Activated B cell treated with CpG ODN at 0.5 μM for 24 hours (primary cell): ENCODE results near the gene SCLY. TPM values are rescaled to one million over a fixed set of nuclear protein-coding genes. Genes with fewer than 3 reads are reported as not detected.

Experiments used
- ATAC-seq: fragments of 200-7000 bp; cut with Tn5 transposase; one replicate; pipeline ENCODE4 v1.10.0; 2021; ENCODE audit warnings: low read depth, mild to moderate bottlenecking, moderate library complexity
- CTCF ChIA-PET: fragments of 350-600 bp; sonication (Branson Sonifier 250); formaldehyde crosslinking; loops from one replicate; lab custom pipeline; 2021; ENCODE audit warnings: antibody characterized with exemption; lab: Charles Lee
- POLR2A ChIA-PET: fragments of 350-600 bp; sonication (Branson Sonifier 250); formaldehyde crosslinking; loops from one replicate; lab custom pipeline; 2021; ENCODE audit warnings: antibody characterized with exemption; lab: Charles Lee
- DNase-seq: peaks from one replicate; pipeline ENCODE4 v3.0.0; 2022
- H3K27ac Mint-ChIP-seq: one replicate; pipeline ENCODE4 v1.8.0; 2020; ENCODE audit warnings: mixed read lengths
- H3K27me3 Mint-ChIP-seq: one replicate; pipeline ENCODE4 v1.8.0; 2021; ENCODE audit warnings: mixed read lengths
- H3K36me3 Mint-ChIP-seq: one replicate; pipeline ENCODE4 v1.8.0; 2021; ENCODE audit warnings: low read depth, mixed read lengths
- H3K4me1 Mint-ChIP-seq: one replicate; pipeline ENCODE4 v1.8.0; 2021; ENCODE audit warnings: mixed read lengths
- H3K4me3 Mint-ChIP-seq: one replicate; pipeline ENCODE4 v1.8.0; 2020; ENCODE audit warnings: mild to moderate bottlenecking, mixed read lengths
- H3K9me3 Mint-ChIP-seq: one replicate; pipeline ENCODE4 v1.8.0; 2020; ENCODE audit warnings: mixed read lengths
- intact Hi-C: fragments of 100-400 bp; cut with micrococcal nuclease; formaldehyde crosslinking; loops from one replicate; pipeline ENCODE4 v1.15.1; 2024
- total RNA-seq: library from RNA; stranded (reverse); gene quantifications from 2 replicates; pipeline ENCODE4 v1.2.3, GENCODE V29; 2022
- TF ChIP-seq, protein P1 (sequence below): fragments of 200-600 bp; IDR thresholded peaks from one replicate; pipeline ENCODE4 v1.8.0; 2022; ENCODE audit warnings: antibody characterized with exemption, mild to moderate bottlenecking

The SCLY gene
- total RNA-seq, 1 donor from 2014 or later: 26.9 TPM

DNA sequence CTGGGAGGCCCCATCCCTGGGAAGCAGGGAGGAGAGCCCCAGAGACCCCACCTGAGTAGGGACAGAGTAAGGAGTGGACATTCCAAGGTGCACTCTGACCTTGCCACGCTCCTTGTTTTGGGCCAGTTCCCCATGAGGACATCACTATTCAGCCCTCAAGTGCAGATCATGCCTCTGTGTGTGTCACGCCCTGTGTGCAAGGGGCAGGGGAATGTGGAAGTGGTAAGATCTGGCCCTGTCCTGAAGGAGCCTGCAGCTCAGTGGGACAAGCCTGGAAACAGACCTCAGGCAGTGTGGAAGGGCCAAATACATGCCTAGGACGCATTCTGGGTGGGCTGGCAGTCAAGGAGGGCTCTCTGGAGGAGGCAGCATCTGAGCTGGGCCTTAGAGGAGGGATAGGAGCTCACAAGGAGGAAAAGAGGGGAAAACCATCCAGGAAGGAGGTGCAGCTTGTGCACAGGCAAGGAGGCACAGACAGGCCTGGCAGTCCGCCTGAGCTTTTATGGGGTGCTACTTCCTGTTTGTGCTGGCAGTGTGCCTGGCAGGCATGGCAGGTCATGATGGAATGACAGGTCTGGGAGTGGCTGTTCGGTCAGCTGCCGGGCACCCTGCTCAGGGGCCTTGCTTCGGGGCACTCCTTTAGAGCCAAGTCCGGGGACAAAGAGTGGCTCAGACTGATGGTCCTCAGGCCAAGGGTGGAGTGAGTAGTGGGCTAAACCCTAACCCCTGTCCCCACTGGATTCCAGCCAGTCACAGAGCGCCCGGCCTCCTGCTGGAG lies 80.9 kb downstream of the SCLY start:
- H3K4me1 Mint-ChIP-seq: peaks cover 12% of the 10 kb centered on the region

GRCh38 chr2:238142382-238143205 lies 81.8 kb downstream of the SCLY start:
- intact Hi-C loops: no loop called here
- POLR2A ChIA-PET: no interaction called here
- TF ChIP-seq, protein P1, sequence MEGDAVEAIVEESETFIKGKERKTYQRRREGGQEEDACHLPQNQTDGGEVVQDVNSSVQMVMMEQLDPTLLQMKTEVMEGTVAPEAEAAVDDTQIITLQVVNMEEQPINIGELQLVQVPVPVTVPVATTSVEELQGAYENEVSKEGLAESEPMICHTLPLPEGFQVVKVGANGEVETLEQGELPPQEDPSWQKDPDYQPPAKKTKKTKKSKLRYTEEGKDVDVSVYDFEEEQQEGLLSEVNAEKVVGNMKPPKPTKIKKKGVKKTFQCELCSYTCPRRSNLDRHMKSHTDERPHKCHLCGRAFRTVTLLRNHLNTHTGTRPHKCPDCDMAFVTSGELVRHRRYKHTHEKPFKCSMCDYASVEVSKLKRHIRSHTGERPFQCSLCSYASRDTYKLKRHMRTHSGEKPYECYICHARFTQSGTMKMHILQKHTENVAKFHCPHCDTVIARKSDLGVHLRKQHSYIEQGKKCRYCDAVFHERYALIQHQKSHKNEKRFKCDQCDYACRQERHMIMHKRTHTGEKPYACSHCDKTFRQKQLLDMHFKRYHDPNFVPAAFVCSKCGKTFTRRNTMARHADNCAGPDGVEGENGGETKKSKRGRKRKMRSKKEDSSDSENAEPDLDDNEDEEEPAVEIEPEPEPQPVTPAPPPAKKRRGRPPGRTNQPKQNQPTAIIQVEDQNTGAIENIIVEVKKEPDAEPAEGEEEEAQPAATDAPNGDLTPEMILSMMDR: no peak
- Mint-ChIP-seq H3K4me3 (no peak overlapping the region), H3K27ac (no peak overlapping the region), H3K36me3 (no peaks in the 10 kb centered on the region), H3K4me1 (peaks cover 12% of the 10 kb centered on the region), H3K9me3 (no peaks in the 10 kb centered on the region), H3K27me3 (no peaks in the 10 kb centered on the region)
- DNase-seq (no peak), ATAC-seq (no peak)
- CTCF ChIA-PET: no interaction called here

More for the DNA sequence above, 80.9 kb downstream of the SCLY start:
- Mint-ChIP-seq H3K27me3 (no peaks in the 10 kb centered on the region), H3K9me3 (no peaks in the 10 kb centered on the region), H3K36me3 (no peaks in the 10 kb centered on the region), H3K4me3 (no peak overlapping the region), H3K27ac (no peak overlapping the region)
- TF ChIP-seq, protein P1: no peak
- ATAC-seq (no peak), DNase-seq (no peak)
- intact Hi-C loops: no loop called here
- POLR2A ChIA-PET: no interaction called here
- CTCF ChIA-PET: no interaction called here

GRCh38 chr2:238143239-238143951 lies 82.6 kb downstream of the SCLY start:
- POLR2A ChIA-PET: no interaction called here
- H3K36me3 Mint-ChIP-seq: no peaks in the 10 kb centered on the region
- no peak for ATAC-seq
- H3K4me1 Mint-ChIP-seq: peaks cover 7% of the 10 kb centered on the region
- DNase-seq: no peak
- CTCF ChIA-PET: no interaction called here
- H3K9me3 Mint-ChIP-seq: no peaks in the 10 kb centered on the region
- TF ChIP-seq, protein P1: no peak
- no peak overlapping the region for H3K4me3 Mint-ChIP-seq
- no peaks in the 10 kb centered on the region for H3K27me3 Mint-ChIP-seq
- intact Hi-C loops: no loop called here
- no peak overlapping the region for H3K27ac Mint-ChIP-seq

- no peak overlapping the region for H3K4me3 Mint-ChIP-seq
- H3K27ac Mint-ChIP-seq: no peak overlapping the region
- ATAC-seq: no peak
- CTCF ChIA-PET: no interaction called here
- no peaks in the 10 kb centered on the region for H3K27me3 Mint-ChIP-seq
- intact Hi-C loops: no loop called here
- POLR2A ChIA-PET: no interaction called here
- TF ChIP-seq, protein P1: no peak
- no peaks in the 10 kb centered on the region for H3K36me3 Mint-ChIP-seq
- DNase-seq: no peak
- peaks cover 4% of the 10 kb centered on the region for H3K4me1 Mint-ChIP-seq
- no peaks in the 10 kb centered on the region for H3K9me3 Mint-ChIP-seq
Observed at GRCh38 chr2:238144262-238144661, 83.5 kb downstream of the SCLY start.

DNA sequence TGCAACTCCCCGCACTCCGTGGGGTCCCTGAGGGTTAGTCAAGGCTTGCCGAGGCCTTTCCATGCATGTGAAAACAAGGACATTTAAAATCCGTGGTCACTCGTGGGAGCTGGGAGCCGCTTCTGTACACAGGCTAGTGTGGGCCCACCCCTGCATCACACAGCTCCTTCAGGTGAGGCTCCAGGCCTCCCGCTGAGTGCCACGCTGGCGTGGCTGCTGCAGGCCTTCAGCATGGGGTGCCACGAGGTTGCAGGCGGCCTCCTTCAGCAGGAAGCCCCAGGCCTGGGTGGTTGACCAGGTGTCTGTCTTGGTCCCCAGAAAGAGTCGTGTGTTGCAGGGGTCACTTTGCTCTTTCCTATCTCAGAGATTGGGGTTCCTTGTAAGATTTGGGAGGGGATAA lies 84.2 kb downstream of the SCLY start:
- TF ChIP-seq, protein P1: no peak
- H3K27me3 Mint-ChIP-seq: no peaks in the 10 kb centered on the region
- H3K4me1 Mint-ChIP-seq: peaks cover 1% of the 10 kb centered on the region
- ATAC-seq: no peak
- intact Hi-C loops: no loop called here
- no peak overlapping the region for H3K4me3 Mint-ChIP-seq
- DNase-seq: no peak
- POLR2A ChIA-PET: no interaction called here
- CTCF ChIA-PET: interaction anchor here (0.9 kb wide), 1 partner anchor 36 kb away, joined by 3 read pairs; no protein-coding TSS in a partner anchor
- no peak overlapping the region for H3K27ac Mint-ChIP-seq
- no peaks in the 10 kb centered on the region for H3K9me3 Mint-ChIP-seq
- H3K36me3 Mint-ChIP-seq: no peaks in the 10 kb centered on the region
